Prostate gland (tissue), 2 donors: ENCODE data around the gene PRELP.

ENCODE experiments used
- CTCF ChIP-seq, 4 experiments: fragments of 200-600 bp in 2 of 4; fragments of 450-650 bp in 2 of 4; sonication (generic) in 2 of 4; IDR thresholded peaks; 1 replicate in 3 of 4; 2 replicates in 1 of 4; pipeline ENCODE4 v1.5.1; 2016 to 2019; ENCODE audit warnings: antibody characterized with exemption in 4 of 4, mild to moderate bottlenecking in 2 of 4, moderate library complexity in 2 of 4
- POLR2A ChIP-seq: fragments of 450-650 bp; IDR thresholded peaks from one replicate; pipeline ENCODE4 v1.6.1; 2016; ENCODE audit warnings: antibody characterized with exemption, mild to moderate bottlenecking
- POLR2AphosphoS5 ChIP-seq: sonication (generic); formaldehyde crosslinking; IDR thresholded peaks from one replicate; pipeline ENCODE4 v1.6.1; 2017; ENCODE audit warnings: antibody characterized with exemption

DNA sequence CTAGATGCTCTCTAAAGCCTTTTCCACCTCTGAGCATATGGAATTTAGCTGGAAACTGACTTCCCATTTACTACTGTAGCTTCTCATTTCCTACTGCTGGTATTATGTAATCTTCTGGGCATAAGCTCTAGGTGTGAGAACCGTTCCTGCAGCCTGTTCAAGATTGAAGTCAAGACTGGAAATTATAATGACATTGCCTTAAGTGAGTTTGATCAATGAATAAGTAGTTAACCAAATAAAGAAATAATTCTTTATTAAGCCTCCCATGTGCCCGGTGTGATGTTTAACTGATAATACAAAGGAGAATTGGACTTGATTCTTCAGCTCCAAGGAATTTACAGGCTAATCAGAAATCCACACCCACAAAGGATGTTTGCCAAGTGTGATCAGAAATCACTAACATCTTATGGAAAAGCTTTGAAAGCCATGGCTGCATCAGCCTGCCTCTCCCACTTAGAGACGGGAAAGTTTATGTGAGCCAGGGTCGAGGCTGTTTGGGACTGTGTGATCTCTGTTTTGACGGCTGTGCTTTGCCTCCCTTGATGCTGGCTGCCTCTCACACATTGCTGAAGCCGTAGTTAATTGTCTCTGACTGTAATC lies 36.4 kb upstream of the PRELP start:
- TF ChIP-seq POLR2A (no peak), CTCF (IDR thresholded peaks at IDR 0.05) (no peak), POLR2AphosphoS5 (no peak)
